Liver (tissue), 3 donors: ENCODE data around the gene RNPEPL1.

Experiments
- ATF3 ChIP-seq: IDR thresholded peaks from 2 replicates; pipeline ENCODE4 v1.6.1; 2016; ENCODE audit warnings: antibody characterized with exemption
- CTCF ChIP-seq: fragments of 150-350 bp; IDR thresholded peaks from 2 replicates; pipeline ENCODE4 v1.5.1; 2017; ENCODE audit warnings: improper control_type of control experiment, low read depth, low read length; ENCODE audit not compliant: missing input control
- GABPA ChIP-seq, 2 donors: IDR thresholded peaks in 1 of 2; conservative IDR thresholded peaks in 1 of 2; 2 replicates each; pipeline ENCODE4 v1.6.1; 2016; ENCODE audit warnings: antibody characterized with exemption in 2 of 2, mild to moderate bottlenecking in 1 of 2, moderate library complexity in 1 of 2
- JUND ChIP-seq, 2 donors: IDR thresholded peaks; 2 replicates each; pipeline ENCODE4 v1.6.1; 2016; ENCODE audit warnings: antibody characterized with exemption in 2 of 2
- MAX ChIP-seq: IDR thresholded peaks from 2 replicates; pipeline ENCODE4 v1.6.1; 2016; ENCODE audit warnings: antibody characterized with exemption
- RAD21 ChIP-seq, 2 donors: IDR thresholded peaks; 2 replicates each; pipeline ENCODE4 v1.6.1; 2016; ENCODE audit warnings: antibody characterized with exemption in 2 of 2, mild to moderate bottlenecking in 2 of 2
- TAF1 ChIP-seq: conservative IDR thresholded peaks from 2 replicates; pipeline ENCODE4 v1.6.1; 2016; ENCODE audit warnings: antibody characterized with exemption, mild to moderate bottlenecking
- ZBTB33 ChIP-seq: IDR thresholded peaks from 2 replicates; pipeline ENCODE4 v1.6.1; 2016; ENCODE audit warnings: antibody characterized with exemption
- donor health status: healthy.
- donor health status: healthy.

- TF ChIP-seq MAX, result no peak
- no peak for TF ChIP-seq CTCF
- TF ChIP-seq GABPA (IDR thresholded peaks at IDR 0.05 in 1 of 2, conservative IDR thresholded peaks at IDR 0.05 in 1 of 2), result no peak
- no peak for TF ChIP-seq JUND (IDR thresholded peaks at IDR 0.05)
- no peak for TF ChIP-seq ATF3
- no peak for TF ChIP-seq ZBTB33
- no peak for TF ChIP-seq TAF1
- no peak for TF ChIP-seq RAD21 (IDR thresholded peaks at IDR 0.05)
These were observed 43.1 kb upstream of the RNPEPL1 start for GRCh38 chr2:240524963-240525718.
